Prostate gland (tissue), 2 donors: Measurements from ENCODE around the gene ARHGEF25. TPM values are rescaled to one million over a fixed set of nuclear protein-coding genes. Genes with fewer than 3 reads are reported as not detected.
"Not testable (repeated sequence)": the region's sequence is repeated elsewhere in the genome, so short reads cannot be mapped to it uniquely, and the experiment has no call there.

Experiments
- DNase-seq: peaks from one replicate; pipeline ENCODE4 v3.0.0-alpha.2; 2019; ENCODE audit warnings: low spot score
- H3K27ac ChIP-seq, 2 donors: fragments of 200-600 bp; sonication (generic); 2 replicates each; pipeline ENCODE4 v1.5.1; 2017 to 2019
- H3K27me3 ChIP-seq: fragments of 200-600 bp; sonication (generic); replicated peaks from 2 replicates; pipeline ENCODE4 v1.5.1; 2019; ENCODE audit not compliant: insufficient read depth
- H3K36me3 ChIP-seq, 2 donors: fragments of 200-600 bp; sonication (generic); 1 replicate in 1 of 2; 2 replicates in 1 of 2; pipeline versions ENCODE4 v1.5.1 to v1.8.1; 2017 to 2019
- H3K4me1 ChIP-seq: fragments of 200-600 bp; sonication (generic); replicated peaks from 2 replicates; pipeline ENCODE4 v1.5.1; 2019
- H3K4me3 ChIP-seq, 2 donors: fragments of 200-600 bp; sonication (generic); 2 replicates each; pipeline ENCODE4 v1.5.1; 2017 to 2019
- H3K9me3 ChIP-seq: fragments of 200-600 bp; sonication (generic); 2 replicates; pipeline ENCODE4 v1.5.1; 2017
- POLR2A ChIP-seq: fragments of 450-650 bp; IDR thresholded peaks from one replicate; pipeline ENCODE4 v1.6.1; 2016; ENCODE audit warnings: antibody characterized with exemption, mild to moderate bottlenecking
- POLR2AphosphoS5 ChIP-seq: sonication (generic); formaldehyde crosslinking; IDR thresholded peaks from one replicate; pipeline ENCODE4 v1.6.1; 2017; ENCODE audit warnings: antibody characterized with exemption
- WGBS: methylation state at CpG from one replicate; pipeline ENCODE4 v1.1.5; 2018; 5-methylcytosine and 5-hydroxymethylcytosine counted together
- intact Hi-C: fragments of 100-400 bp; cut with DNase I; formaldehyde crosslinking; loops from one replicate; pipeline ENCODE4 v1.14.2; 2022
- total RNA-seq, 2 donors: library from RNA; depleted of rRNA; stranded (reverse); fragments of >200 nt; gene quantifications; one replicate each; pipeline ENCODE4 v1.1.0, GENCODE V29; 2016
- TF ChIP-seq, protein P1 (sequence below), 4 experiments: fragments of 200-600 bp in 2 of 4; fragments of 450-650 bp in 2 of 4; sonication (generic) in 2 of 4; IDR thresholded peaks; 1 replicate in 3 of 4; 2 replicates in 1 of 4; pipeline ENCODE4 v1.5.1; 2016 to 2019; ENCODE audit warnings: antibody characterized with exemption in 4 of 4, mild to moderate bottlenecking in 2 of 4, moderate library complexity in 2 of 4

Gene ARHGEF25
- 10 to 100 TPM; 16.6 to 32.5 TPM for total RNA-seq

DNA sequence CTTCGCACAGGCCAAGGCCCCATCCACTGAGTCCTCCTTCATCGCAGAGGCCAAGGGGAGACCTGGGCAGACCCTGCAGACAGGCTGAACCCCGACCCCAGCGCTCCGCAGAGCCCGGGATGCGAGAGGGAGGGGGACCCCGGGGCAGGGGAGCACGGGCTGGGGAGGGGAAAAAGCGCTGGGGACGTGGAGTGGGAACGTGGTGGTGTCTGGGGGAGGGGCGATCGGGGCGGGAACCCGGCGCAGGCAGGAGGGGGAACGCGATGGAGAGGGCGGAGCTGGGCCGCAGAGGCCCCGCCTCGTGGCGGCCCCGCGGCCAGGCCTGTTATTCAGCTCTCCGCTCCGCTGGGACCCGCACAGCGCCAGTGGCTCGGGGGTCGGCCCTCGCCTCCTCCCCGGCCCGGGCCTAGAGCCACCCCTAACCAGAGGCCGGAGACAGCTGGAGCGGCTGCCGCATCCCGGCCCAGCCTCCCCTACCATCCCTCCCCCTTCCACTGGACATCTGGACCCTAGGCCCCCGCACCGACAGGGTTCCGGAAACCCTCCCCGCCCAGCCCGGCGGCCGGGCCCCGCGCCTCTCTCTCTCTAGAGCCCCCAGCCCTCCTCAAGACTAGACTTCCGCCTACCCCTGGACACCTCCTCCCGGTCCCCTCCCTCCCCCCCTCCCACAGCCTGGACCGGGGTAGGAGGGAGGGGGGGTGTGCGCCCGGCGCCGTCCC lies at the start of gene ARHGEF25:
Gene ARHGEF25, plus strand, starts transcription at position 328 of the 719 bp plus-strand sequence. CDS start 460 bp downstream, outside the sequence.
- H3K36me3 ChIP-seq: peaks cover 0 to 6% of the 10 kb centered on the region in 2 donors
- H3K4me1 ChIP-seq: no peaks in the 10 kb centered on the region
- WGBS: 1% methylated on average over 49 of the region's 55 CpGs
- peak; percentile 46 for DNase-seq
- H3K9me3 ChIP-seq: no peaks in the 10 kb centered on the region
- peak within 1 kb of the TSS; percentile 79 to 82 for H3K27ac ChIP-seq
- H3K27me3 ChIP-seq: no peaks in the 10 kb centered on the region
- TF ChIP-seq POLR2A (peak; percentile 34), POLR2AphosphoS5 (peak; percentile 8)
- TF ChIP-seq, protein P1, sequence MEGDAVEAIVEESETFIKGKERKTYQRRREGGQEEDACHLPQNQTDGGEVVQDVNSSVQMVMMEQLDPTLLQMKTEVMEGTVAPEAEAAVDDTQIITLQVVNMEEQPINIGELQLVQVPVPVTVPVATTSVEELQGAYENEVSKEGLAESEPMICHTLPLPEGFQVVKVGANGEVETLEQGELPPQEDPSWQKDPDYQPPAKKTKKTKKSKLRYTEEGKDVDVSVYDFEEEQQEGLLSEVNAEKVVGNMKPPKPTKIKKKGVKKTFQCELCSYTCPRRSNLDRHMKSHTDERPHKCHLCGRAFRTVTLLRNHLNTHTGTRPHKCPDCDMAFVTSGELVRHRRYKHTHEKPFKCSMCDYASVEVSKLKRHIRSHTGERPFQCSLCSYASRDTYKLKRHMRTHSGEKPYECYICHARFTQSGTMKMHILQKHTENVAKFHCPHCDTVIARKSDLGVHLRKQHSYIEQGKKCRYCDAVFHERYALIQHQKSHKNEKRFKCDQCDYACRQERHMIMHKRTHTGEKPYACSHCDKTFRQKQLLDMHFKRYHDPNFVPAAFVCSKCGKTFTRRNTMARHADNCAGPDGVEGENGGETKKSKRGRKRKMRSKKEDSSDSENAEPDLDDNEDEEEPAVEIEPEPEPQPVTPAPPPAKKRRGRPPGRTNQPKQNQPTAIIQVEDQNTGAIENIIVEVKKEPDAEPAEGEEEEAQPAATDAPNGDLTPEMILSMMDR (IDR thresholded peaks at IDR 0.05): no peak
- intact Hi-C loops: no loop called here
- H3K4me3 ChIP-seq: peak within 1 kb of the TSS; percentile 63 to 74

DNA sequence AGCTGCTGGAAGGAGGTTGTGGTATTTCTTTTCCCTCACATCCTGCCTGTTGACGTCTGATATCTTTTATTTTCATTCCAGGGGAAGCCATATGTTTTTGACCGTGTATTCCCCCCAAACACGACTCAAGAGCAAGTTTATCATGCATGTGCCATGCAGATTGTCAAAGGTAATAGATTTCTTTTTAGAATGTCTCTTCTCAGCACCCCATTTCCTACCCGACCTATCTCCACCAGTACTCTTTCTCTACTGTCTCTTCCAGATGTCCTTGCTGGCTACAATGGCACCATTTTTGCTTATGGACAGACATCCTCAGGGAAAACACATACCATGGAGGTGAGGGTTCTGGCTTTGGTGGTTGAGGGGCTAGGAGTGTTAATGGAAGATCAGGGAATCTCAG lies 47.9 kb upstream of the ARHGEF25 start:
- WGBS: 68% methylated on average over 4 of the region's 4 CpGs
- Histone ChIP-seq H3K36me3 (no peaks in the 10 kb centered on the region), H3K27me3 (no peaks in the 10 kb centered on the region), H3K4me3 (no peak overlapping the region), H3K9me3 (no peaks in the 10 kb centered on the region), H3K27ac (no peak overlapping the region), H3K4me1 (no peaks in the 10 kb centered on the region)
- no peak for DNase-seq
- TF ChIP-seq POLR2AphosphoS5 (no peak), POLR2A (no peak)
- TF ChIP-seq, protein P1 (IDR thresholded peaks at IDR 0.05): no peak
- intact Hi-C loops: no loop called here

DNA sequence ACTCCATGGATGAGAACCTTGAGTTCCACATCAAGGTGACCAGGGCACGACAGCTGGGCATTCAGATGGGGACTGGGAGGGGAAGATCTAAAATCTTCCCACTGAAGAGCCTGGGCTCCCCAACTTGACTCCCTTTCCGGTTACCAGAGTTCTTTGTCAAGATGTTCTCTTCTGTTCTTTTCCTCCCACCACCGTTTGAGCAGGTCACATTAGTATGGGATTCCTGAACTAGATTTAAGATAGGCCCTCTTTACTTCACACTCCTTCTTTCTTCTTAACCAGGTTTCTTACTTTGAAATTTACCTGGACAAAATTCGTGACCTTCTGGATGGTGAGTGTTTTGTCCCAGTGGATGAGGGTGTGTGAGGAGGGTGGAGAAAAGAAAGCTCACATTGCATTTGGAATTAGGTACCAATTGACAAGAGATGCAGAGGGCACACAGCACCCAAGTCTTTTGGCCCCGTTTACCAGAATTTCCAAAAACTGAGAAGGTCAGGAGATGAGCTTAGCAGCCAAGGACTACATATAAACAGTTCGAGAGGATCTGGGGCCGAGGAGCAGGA lies 47.0 kb upstream of the ARHGEF25 start:
- TF ChIP-seq, protein P1 (IDR thresholded peaks at IDR 0.05): no peak
- TF ChIP-seq POLR2A (no peak), POLR2AphosphoS5 (no peak)
- H3K9me3 ChIP-seq: no peaks in the 10 kb centered on the region
- H3K27me3 ChIP-seq: no peaks in the 10 kb centered on the region
- H3K27ac ChIP-seq: no peak overlapping the region
- no peaks in the 10 kb centered on the region for H3K36me3 ChIP-seq
- H3K4me3 ChIP-seq: no peak overlapping the region
- H3K4me1 ChIP-seq: no peaks in the 10 kb centered on the region
- no peak for DNase-seq
- WGBS: 89% methylated on average over 7 of the region's 7 CpGs
- intact Hi-C loops: no loop called here

DNA sequence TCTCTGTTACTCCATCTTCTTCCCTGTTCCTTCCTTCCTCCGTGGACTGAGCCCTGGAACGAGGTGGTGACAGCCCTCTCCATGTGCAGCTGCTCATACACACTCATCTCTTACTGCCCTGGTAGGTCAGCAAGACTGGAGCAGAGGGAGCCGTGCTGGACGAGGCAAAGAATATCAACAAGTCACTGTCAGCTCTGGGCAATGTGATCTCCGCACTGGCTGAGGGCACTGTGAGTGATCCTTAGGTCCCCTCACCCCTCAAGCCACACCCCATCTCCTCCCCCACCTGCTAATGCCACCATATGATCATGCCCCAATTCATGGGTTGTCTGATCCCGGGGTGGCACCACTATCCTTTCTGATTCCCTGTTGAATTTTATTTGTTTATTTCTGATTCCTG lies 42.4 kb upstream of the ARHGEF25 start:
- WGBS: 78% methylated on average over 6 of the region's 6 CpGs
- TF ChIP-seq POLR2A: no peak
- no peak for TF ChIP-seq POLR2AphosphoS5
- TF ChIP-seq, protein P1 (IDR thresholded peaks at IDR 0.05): no peak
- Histone ChIP-seq H3K4me1 (no peaks in the 10 kb centered on the region), H3K36me3 (no peaks in the 10 kb centered on the region), H3K9me3 (no peaks in the 10 kb centered on the region), H3K27me3 (no peaks in the 10 kb centered on the region), H3K4me3 (no peak overlapping the region), H3K27ac (no peak overlapping the region)
- intact Hi-C loops: no loop called here
- DNase-seq: no peak

DNA sequence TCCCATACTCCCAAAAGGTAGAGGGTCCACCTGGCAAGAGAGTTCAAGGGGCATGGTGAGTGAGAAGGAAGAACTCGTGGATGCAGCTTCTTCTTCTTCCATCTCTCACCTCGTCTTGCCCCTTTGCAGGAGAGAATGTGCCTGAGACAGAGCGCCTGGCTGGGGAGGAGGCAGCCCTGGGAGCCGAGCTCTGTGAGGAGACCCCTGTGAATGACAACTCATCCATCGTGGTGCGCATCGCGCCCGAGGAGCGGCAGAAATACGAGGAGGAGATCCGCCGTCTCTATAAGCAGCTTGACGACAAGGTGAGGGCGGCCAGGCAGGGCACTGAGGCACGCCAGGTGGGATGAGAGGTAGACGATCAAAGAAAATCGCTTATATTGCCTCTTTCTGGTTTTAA lies 41.4 kb upstream of the ARHGEF25 start:
- H3K4me3 ChIP-seq: no peak overlapping the region
- no peak for TF ChIP-seq POLR2AphosphoS5
- TF ChIP-seq, protein P1 (IDR thresholded peaks at IDR 0.05): no peak
- no peak for TF ChIP-seq POLR2A
- H3K4me1 ChIP-seq: no peaks in the 10 kb centered on the region
- no peaks in the 10 kb centered on the region for H3K36me3 ChIP-seq
- intact Hi-C loops: no loop called here
- H3K9me3 ChIP-seq: no peaks in the 10 kb centered on the region
- no peak for DNase-seq
- no peaks in the 10 kb centered on the region for H3K27me3 ChIP-seq
- no peak overlapping the region for H3K27ac ChIP-seq
- WGBS: 87% methylated on average over 18 of the region's 18 CpGs

DNA sequence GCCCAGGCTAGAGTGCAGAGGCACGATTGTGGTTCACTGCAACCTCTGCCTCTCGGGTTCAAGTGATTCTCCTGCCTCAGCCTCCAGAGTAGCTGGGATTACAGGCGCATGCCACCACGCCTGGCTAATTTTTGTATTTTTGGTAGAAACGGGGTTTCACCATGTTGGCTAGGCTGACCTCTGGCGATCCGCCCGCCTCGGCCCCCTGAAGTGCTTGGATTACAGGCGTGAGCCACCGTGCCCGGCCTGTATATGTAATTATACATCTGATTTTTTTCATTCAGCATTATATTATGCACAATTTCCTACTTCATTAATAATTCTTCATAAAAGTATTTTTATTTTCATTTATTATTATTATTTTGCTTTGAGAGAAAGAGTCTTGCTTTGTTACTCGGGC lies 40.8 kb upstream of the ARHGEF25 start:
- intact Hi-C loops, H3K36me3 ChIP-seq, H3K4me1 ChIP-seq, H3K27me3 ChIP-seq, DNase-seq, H3K4me3 ChIP-seq, H3K9me3 ChIP-seq, H3K27ac ChIP-seq: not testable (repeated sequence)
- 88% methylated on average over 13 of the region's 13 CpGs for WGBS
